ENCODE measurements around the gene GARS1.

GARS1 gene

GRCh38 chr7:30594540-30595435 lies at the start of gene GARS1 (continued):
- TF ChIP-seq, protein P1, sequence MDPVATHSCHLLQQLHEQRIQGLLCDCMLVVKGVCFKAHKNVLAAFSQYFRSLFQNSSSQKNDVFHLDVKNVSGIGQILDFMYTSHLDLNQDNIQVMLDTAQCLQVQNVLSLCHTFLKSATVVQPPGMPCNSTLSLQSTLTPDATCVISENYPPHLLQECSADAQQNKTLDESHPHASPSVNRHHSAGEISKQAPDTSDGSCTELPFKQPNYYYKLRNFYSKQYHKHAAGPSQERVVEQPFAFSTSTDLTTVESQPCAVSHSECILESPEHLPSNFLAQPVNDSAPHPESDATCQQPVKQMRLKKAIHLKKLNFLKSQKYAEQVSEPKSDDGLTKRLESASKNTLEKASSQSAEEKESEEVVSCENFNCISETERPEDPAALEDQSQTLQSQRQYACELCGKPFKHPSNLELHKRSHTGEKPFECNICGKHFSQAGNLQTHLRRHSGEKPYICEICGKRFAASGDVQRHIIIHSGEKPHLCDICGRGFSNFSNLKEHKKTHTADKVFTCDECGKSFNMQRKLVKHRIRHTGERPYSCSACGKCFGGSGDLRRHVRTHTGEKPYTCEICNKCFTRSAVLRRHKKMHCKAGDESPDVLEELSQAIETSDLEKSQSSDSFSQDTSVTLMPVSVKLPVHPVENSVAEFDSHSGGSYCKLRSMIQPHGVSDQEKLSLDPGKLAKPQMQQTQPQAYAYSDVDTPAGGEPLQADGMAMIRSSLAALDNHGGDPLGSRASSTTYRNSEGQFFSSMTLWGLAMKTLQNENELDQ (tag by site-specific recombination; IDR thresholded peaks at IDR 0.05; ENCODE audit: low read depth) = no peak
- no peak; the same call in 1 of the 2 replicates for TF ChIP-seq ZFHX2 (tag by site-specific recombination; conservative IDR thresholded peaks at IDR 0.05)
- TF ChIP-seq ZNF248 (tag by site-specific recombination; IDR thresholded peaks at IDR 0.05) = no peak
- no peak for TF ChIP-seq ZNF530 (tag by site-specific recombination; IDR thresholded peaks at IDR 0.05; ENCODE audit: low read depth)
- peak; percentile 93 for TF ChIP-seq ZNF561 (tag by site-specific recombination; IDR thresholded peaks at IDR 0.05; ENCODE audit: borderline replicate concordance)
- TF ChIP-seq, protein P2, sequence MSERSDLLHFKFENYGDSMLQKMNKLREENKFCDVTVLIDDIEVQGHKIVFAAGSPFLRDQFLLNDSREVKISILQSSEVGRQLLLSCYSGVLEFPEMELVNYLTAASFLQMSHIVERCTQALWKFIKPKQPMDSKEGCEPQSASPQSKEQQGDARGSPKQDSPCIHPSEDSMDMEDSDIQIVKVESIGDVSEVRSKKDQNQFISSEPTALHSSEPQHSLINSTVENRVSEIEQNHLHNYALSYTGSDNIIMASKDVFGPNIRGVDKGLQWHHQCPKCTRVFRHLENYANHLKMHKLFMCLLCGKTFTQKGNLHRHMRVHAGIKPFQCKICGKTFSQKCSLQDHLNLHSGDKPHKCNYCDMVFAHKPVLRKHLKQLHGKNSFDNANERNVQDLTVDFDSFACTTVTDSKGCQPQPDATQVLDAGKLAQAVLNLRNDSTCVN (tag by site-specific recombination; optimal IDR thresholded peaks at IDR 0.05) = peak; percentile 98
- TF ChIP-seq, protein P3, sequence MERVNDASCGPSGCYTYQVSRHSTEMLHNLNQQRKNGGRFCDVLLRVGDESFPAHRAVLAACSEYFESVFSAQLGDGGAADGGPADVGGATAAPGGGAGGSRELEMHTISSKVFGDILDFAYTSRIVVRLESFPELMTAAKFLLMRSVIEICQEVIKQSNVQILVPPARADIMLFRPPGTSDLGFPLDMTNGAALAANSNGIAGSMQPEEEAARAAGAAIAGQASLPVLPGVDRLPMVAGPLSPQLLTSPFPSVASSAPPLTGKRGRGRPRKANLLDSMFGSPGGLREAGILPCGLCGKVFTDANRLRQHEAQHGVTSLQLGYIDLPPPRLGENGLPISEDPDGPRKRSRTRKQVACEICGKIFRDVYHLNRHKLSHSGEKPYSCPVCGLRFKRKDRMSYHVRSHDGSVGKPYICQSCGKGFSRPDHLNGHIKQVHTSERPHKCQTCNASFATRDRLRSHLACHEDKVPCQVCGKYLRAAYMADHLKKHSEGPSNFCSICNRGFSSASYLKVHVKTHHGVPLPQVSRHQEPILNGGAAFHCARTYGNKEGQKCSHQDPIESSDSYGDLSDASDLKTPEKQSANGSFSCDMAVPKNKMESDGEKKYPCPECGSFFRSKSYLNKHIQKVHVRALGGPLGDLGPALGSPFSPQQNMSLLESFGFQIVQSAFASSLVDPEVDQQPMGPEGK (tag by site-specific recombination; IDR thresholded peaks at IDR 0.05) = peak; percentile 43
- peak; percentile 64; the same call in 1 of the 2 replicates for TF ChIP-seq ZBTB21 (tag by site-specific recombination; IDR thresholded peaks at IDR 0.05)
- no peak for TF ChIP-seq ZNF23 (tag by site-specific recombination; IDR thresholded peaks at IDR 0.05; ENCODE audit: borderline replicate concordance)
- peak; percentile 38; the same call in 1 of the 2 replicates for TF ChIP-seq KLF1 (tag by site-specific recombination; IDR thresholded peaks at IDR 0.05)
- TF ChIP-seq ZNF280D (tag by site-specific recombination; IDR thresholded peaks at IDR 0.05) = 0 out of 2 replicates have a peak, but pooled peaks have one; percentile 46
- TF ChIP-seq, protein P4, sequence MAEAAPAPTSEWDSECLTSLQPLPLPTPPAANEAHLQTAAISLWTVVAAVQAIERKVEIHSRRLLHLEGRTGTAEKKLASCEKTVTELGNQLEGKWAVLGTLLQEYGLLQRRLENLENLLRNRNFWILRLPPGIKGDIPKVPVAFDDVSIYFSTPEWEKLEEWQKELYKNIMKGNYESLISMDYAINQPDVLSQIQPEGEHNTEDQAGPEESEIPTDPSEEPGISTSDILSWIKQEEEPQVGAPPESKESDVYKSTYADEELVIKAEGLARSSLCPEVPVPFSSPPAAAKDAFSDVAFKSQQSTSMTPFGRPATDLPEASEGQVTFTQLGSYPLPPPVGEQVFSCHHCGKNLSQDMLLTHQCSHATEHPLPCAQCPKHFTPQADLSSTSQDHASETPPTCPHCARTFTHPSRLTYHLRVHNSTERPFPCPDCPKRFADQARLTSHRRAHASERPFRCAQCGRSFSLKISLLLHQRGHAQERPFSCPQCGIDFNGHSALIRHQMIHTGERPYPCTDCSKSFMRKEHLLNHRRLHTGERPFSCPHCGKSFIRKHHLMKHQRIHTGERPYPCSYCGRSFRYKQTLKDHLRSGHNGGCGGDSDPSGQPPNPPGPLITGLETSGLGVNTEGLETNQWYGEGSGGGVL (tag by site-specific recombination; IDR thresholded peaks at IDR 0.05) = peak; percentile 50
- peak; percentile 89 for TF ChIP-seq ZSCAN23 (tag by site-specific recombination; IDR thresholded peaks at IDR 0.05)
- no peak for TF ChIP-seq MEIS1 (CRISPR knock-in tag; IDR thresholded peaks at IDR 0.05; ENCODE audit: borderline replicate concordance)
- no peak for TF ChIP-seq ZNF837 (tag by site-specific recombination; IDR thresholded peaks at IDR 0.05)
- TF ChIP-seq, protein P5, sequence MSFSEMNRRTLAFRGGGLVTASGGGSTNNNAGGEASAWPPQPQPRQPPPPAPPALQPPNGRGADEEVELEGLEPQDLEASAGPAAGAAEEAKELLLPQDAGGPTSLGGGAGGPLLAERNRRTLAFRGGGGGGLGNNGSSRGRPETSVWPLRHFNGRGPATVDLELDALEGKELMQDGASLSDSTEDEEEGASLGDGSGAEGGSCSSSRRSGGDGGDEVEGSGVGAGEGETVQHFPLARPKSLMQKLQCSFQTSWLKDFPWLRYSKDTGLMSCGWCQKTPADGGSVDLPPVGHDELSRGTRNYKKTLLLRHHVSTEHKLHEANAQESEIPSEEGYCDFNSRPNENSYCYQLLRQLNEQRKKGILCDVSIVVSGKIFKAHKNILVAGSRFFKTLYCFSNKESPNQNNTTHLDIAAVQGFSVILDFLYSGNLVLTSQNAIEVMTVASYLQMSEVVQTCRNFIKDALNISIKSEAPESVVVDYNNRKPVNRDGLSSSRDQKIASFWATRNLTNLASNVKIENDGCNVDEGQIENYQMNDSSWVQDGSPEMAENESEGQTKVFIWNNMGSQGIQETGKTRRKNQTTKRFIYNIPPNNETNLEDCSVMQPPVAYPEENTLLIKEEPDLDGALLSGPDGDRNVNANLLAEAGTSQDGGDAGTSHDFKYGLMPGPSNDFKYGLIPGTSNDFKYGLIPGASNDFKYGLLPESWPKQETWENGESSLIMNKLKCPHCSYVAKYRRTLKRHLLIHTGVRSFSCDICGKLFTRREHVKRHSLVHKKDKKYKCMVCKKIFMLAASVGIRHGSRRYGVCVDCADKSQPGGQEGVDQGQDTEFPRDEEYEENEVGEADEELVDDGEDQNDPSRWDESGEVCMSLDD (tag by site-specific recombination; IDR thresholded peaks at IDR 0.05) = 0 out of 2 replicates have a peak, but pooled peaks have one; percentile 24
- no peak for TF ChIP-seq ZNF16 (tag by site-specific recombination; IDR thresholded peaks at IDR 0.05; ENCODE audit: low read depth)
- TF ChIP-seq ZNF114 (tag by site-specific recombination; IDR thresholded peaks at IDR 0.05) = no peak
- no peak for TF ChIP-seq ZNF791 (tag by site-specific recombination; IDR thresholded peaks at IDR 0.05)
- no peak for TF ChIP-seq SETDB1 (IDR thresholded peaks at IDR 0.05; ENCODE audit: insufficient read length, low read length)
- no peak for TF ChIP-seq ZNF362 (tag by site-specific recombination; IDR thresholded peaks at IDR 0.05)
- no peak for TF ChIP-seq ZNF670 (tag by site-specific recombination; IDR thresholded peaks at IDR 0.05; ENCODE audit: low read depth)
- no peak for TF ChIP-seq ZNF140 (tag by site-specific recombination; IDR thresholded peaks at IDR 0.05)
- TF ChIP-seq ZNF24 (tag by site-specific recombination; IDR thresholded peaks at IDR 0.05) = peak; percentile 84; the same call in 1 of the 2 replicates
